A549 (cell line): ENCODE measurements around the gene PTPRN2. TPM values are rescaled to one million over a fixed set of nuclear protein-coding genes. Genes with fewer than 3 reads are reported as not detected.

Source experiments
- ATAC-seq, 2 experiments: fragments of 200-7000 bp in 1 of 2; fragments of >200 bp in 1 of 2; cut with Nextera tagmentation in 1 of 2; cut with Tn5 transposase in 1 of 2; 3 replicates each; pipeline versions ENCODE4 v1.8.0 to v1.9.1; 2018 to 2020; ENCODE audit warnings: mild to moderate bottlenecking in 1 of 2, moderate library complexity in 1 of 2
- CTCF ChIA-PET: fragments of 300-600 bp; sonication (Branson Sonifier 250); formaldehyde crosslinking; extraction: SDS; loops from one replicate; lab custom pipeline; 2021; ENCODE audit warnings: antibody characterized with exemption, inconsistent platforms; lab: Yijun Ruan, JAX
- POLR2A ChIA-PET: fragments of 350-600 bp; formaldehyde crosslinking; extraction: SDS; loops from one replicate; lab custom pipeline; 2021; ENCODE audit warnings: antibody characterized with exemption, inconsistent platforms; lab: Yijun Ruan, JAX
- DNase-seq, 2 experiments: peaks; one replicate each; pipeline versions ENCODE4 v3.0.0 to v3.0.0-alpha.2; 2011 to 2016; ENCODE audit warnings: low read depth in 1 of 2, low spot score in 1 of 2
- FAIRE-seq: peaks from 2 replicates; lab custom pipeline; 2011; peaks lifted over from hg19 to GRCh38; lab: Jason Lieb, UNC
- H3K27ac ChIP-seq, 2 experiments: fragments of >200 bp; sonication (Bioruptor Twin); formaldehyde crosslinking; 3 replicates each; pipeline ENCODE4 v1.5.1; 2016 to 2017
- H3K4me1 ChIP-seq: fragments of >200 bp; sonication (Bioruptor Twin); formaldehyde crosslinking; 3 replicates; pipeline ENCODE4 v1.6.1; 2016
- H3K4me2 ChIP-seq: fragments of >200 bp; sonication (Bioruptor Twin); formaldehyde crosslinking; 3 replicates; pipeline ENCODE4 v1.6.1; 2016
- H3K4me3 ChIP-seq: fragments of >200 bp; sonication (Bioruptor Twin); formaldehyde crosslinking; 3 replicates; pipeline ENCODE4 v1.5.1; 2016
- H3K9me3 ChIP-seq: fragments of >200 bp; sonication (Bioruptor Twin); formaldehyde crosslinking; 3 replicates; pipeline ENCODE4 v1.6.1; 2016
- CBX8 ChIP-seq: fragments of 200-600 bp; sonication (generic); IDR thresholded peaks from 2 replicates; pipeline ENCODE4 v1.6.1; 2016
- CEBPB ChIP-seq, 2 experiments: fragments of >200 bp in 1 of 2; sonication (Bioruptor Twin) in 1 of 2; formaldehyde crosslinking in 1 of 2; IDR thresholded peaks; 2 replicates each; pipeline ENCODE4 v1.6.1; 2012 to 2016
- EHF ChIP-seq: fragments of 250-450 bp; sonication (Bioruptor Pico); IDR thresholded peaks from 2 replicates; pipeline ENCODE4 v1.5.0; 2020; ENCODE audit warnings: mild to moderate bottlenecking
- EP300 ChIP-seq, 2 experiments: fragments of >200 bp; sonication (Bioruptor Twin); formaldehyde crosslinking; IDR thresholded peaks; 2 replicates in 1 of 2; 3 replicates in 1 of 2; pipeline ENCODE4 v1.6.1; 2016 to 2017
- ESRRA ChIP-seq: fragments of 150-350 bp; IDR thresholded peaks from 2 replicates; pipeline ENCODE4 v1.6.1; 2014; ENCODE audit warnings: mild to moderate bottlenecking, low read length, borderline replicate concordance
- FOXS1 ChIP-seq: fragments of 250-450 bp; sonication (Bioruptor Pico); IDR thresholded peaks from 2 replicates; pipeline ENCODE4 v1.5.0; 2020; ENCODE audit warnings: mild to moderate bottlenecking, moderate library complexity
- JUN ChIP-seq, 2 experiments: fragments of >200 bp; sonication (Bioruptor Twin); formaldehyde crosslinking; IDR thresholded peaks; 2 replicates in 1 of 2; 3 replicates in 1 of 2; pipeline ENCODE4 v1.6.1; 2016 to 2017
- JUNB ChIP-seq: fragments of >200 bp; sonication (Bioruptor Twin); formaldehyde crosslinking; IDR thresholded peaks from 2 replicates; pipeline ENCODE4 v1.6.1; 2016
- KDM1A ChIP-seq: fragments of 200-600 bp; sonication (generic); IDR thresholded peaks from 2 replicates; pipeline ENCODE4 v1.6.1; 2016; ENCODE audit warnings: low read depth, mild to moderate bottlenecking
- MAZ ChIP-seq: fragments of 150-350 bp; IDR thresholded peaks from 2 replicates; pipeline ENCODE4 v1.6.1; 2014; ENCODE audit warnings: antibody characterized with exemption, low read depth, low read length, borderline replicate concordance
- MYC ChIP-seq: IDR thresholded peaks from 2 replicates; pipeline ENCODE4 v1.6.1; 2012; ENCODE audit warnings: mild to moderate bottlenecking, inconsistent platforms, low read length, improper control_type of control experiment, borderline replicate concordance
- NFE2L2 ChIP-seq: fragments of 150-350 bp; conservative IDR thresholded peaks from 2 replicates; pipeline ENCODE4 v1.6.1; 2014; ENCODE audit warnings: low read length
- NPAS2 ChIP-seq: fragments of 250-450 bp; sonication (Bioruptor Pico); IDR thresholded peaks from 2 replicates; pipeline ENCODE4 v1.8.0; 2022; ENCODE audit warnings: mild to moderate bottlenecking, moderate library complexity, borderline replicate concordance
- NR3C1 ChIP-seq: fragments of >200 bp; sonication (Bioruptor Twin); formaldehyde crosslinking; IDR thresholded peaks from 3 replicates; pipeline ENCODE4 v1.6.1; 2017
- POLR2A ChIP-seq: IDR thresholded peaks from 2 replicates; pipeline ENCODE4 v1.6.1; 2012; ENCODE audit warnings: mild to moderate bottlenecking, low read length
- POLR2AphosphoS2 ChIP-seq: conservative IDR thresholded peaks from 2 replicates; pipeline ENCODE4 v1.6.1; 2012; ENCODE audit warnings: low read length, improper control_type of control experiment, inconsistent platforms
- RARB ChIP-seq: fragments of 250-450 bp; sonication (Bioruptor Pico); IDR thresholded peaks from 2 replicates; pipeline ENCODE4 v1.8.0; 2021; ENCODE audit warnings: mild to moderate bottlenecking, moderate library complexity
- RCOR1 ChIP-seq: fragments of 150-350 bp; IDR thresholded peaks from 2 replicates; pipeline ENCODE4 v1.6.1; 2014; ENCODE audit warnings: antibody characterized with exemption, low read length, low read depth
- RFX5 ChIP-seq: fragments of 450-650 bp; IDR thresholded peaks from 2 replicates; pipeline ENCODE4 v1.7.1; 2014; ENCODE audit warnings: antibody characterized with exemption, mild to moderate bottlenecking, moderate library complexity
- RNF2 ChIP-seq: fragments of 200-600 bp; sonication (generic); IDR thresholded peaks from 2 replicates; pipeline ENCODE4 v1.6.1; 2016; ENCODE audit warnings: low read depth, mild to moderate bottlenecking, antibody characterized with exemption, moderate library complexity, borderline replicate concordance
- SMC3 ChIP-seq: fragments of >200 bp; sonication (Bioruptor Twin); formaldehyde crosslinking; IDR thresholded peaks from 3 replicates; pipeline ENCODE4 v1.6.1; 2018; ENCODE audit warnings: inconsistent platforms
- TFCP2L1 ChIP-seq: fragments of 250-450 bp; sonication (Bioruptor Pico); IDR thresholded peaks from 2 replicates; pipeline ENCODE4 v1.5.0; 2021; ENCODE audit warnings: mild to moderate bottlenecking
- ZC3H11A ChIP-seq: fragments of 450-650 bp; IDR thresholded peaks from 2 replicates; pipeline ENCODE4 v1.6.1; 2014; ENCODE audit warnings: antibody characterized with exemption, mild to moderate bottlenecking
- ZNF302 ChIP-seq: fragments of 250-450 bp; sonication (Bioruptor Pico); IDR thresholded peaks from 2 replicates; pipeline ENCODE4 v1.9.0; 2021; ENCODE audit warnings: inconsistent platforms, mild to moderate bottlenecking, moderate library complexity
- WGBS: methylation state at CpG from one replicate; pipeline ENCODE4 v1.1.6; 2017; ENCODE audit errors: missing lambda C conversion rate; 5-methylcytosine and 5-hydroxymethylcytosine counted together
- polyA plus RNA-seq, 4 experiments: library from polyadenylated mRNA; depleted of rRNA in 3 of 4; stranded (reverse); fragments of >200 nt; fragmentation: RNase III in 1 of 4; extraction: RNeasy Plus Mini Kit Qiagen cat#74134 plus additional on column Dnase treatment in 1 of 4; gene quantifications; 2 replicates in 3 of 4; 3 replicates in 1 of 4; pipeline ENCODE4 v1.2.3, GENCODE V29; 2011 to 2017
- TF ChIP-seq, protein P1 (sequence below): fragments of 450-650 bp; IDR thresholded peaks from 2 replicates; pipeline ENCODE4 v1.6.1; 2014; ENCODE audit warnings: antibody characterized with exemption
- TF ChIP-seq, protein P2 (sequence below): fragments of 250-450 bp; sonication (Bioruptor Pico); IDR thresholded peaks from 2 replicates; pipeline ENCODE4 v1.5.0; 2021; ENCODE audit warnings: mild to moderate bottlenecking, moderate library complexity, borderline replicate concordance
- TF ChIP-seq, protein P3 (sequence below): fragments of 200-600 bp; sonication (generic); IDR thresholded peaks from 2 replicates; pipeline ENCODE4 v1.6.1; 2016; ENCODE audit warnings: antibody characterized with exemption, mild to moderate bottlenecking, moderate library complexity
- TF ChIP-seq, protein P4 (sequence below): IDR thresholded peaks from 2 replicates; pipeline ENCODE4 v1.6.1; 2012

The PTPRN2 gene
- polyA plus RNA-seq, 2 of the 4 experiments (the other 2 are of a cell fraction), result 0.41 to 1.2 TPM

DNA sequence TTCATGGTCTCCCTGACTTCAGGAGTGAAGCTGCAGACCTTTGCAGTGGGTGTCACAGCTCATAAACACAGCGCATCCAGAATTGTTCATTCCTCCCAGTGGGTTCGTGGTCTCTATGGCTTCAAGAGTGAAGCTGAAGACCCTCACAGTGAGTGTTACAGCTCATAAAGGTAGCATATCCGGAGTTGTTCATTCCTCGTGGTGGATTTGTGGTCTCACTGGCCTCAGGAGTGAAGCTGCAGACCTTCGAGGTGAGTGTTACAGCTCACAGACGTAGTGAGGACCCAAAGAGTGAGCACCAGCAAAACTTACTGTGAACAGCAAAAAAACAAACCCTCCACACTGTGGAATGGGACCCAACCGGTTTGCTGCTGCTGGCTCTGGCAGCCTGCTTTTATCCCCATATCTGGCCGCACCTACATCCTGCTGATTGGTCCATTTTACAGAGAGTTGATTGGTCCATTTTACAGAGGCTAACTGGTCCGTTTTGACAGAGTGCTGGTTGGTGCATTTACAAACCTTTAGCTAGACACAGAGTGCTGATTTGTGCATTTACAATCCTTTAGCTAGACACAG, 308.8 kb downstream of the PTPRN2 start:
- CTCF ChIA-PET, result interaction anchor here (0.6 kb wide), 1 partner anchor 468 kb away, joined by 3 read pairs; no protein-coding TSS in a partner anchor
- no peak for ATAC-seq

DNA sequence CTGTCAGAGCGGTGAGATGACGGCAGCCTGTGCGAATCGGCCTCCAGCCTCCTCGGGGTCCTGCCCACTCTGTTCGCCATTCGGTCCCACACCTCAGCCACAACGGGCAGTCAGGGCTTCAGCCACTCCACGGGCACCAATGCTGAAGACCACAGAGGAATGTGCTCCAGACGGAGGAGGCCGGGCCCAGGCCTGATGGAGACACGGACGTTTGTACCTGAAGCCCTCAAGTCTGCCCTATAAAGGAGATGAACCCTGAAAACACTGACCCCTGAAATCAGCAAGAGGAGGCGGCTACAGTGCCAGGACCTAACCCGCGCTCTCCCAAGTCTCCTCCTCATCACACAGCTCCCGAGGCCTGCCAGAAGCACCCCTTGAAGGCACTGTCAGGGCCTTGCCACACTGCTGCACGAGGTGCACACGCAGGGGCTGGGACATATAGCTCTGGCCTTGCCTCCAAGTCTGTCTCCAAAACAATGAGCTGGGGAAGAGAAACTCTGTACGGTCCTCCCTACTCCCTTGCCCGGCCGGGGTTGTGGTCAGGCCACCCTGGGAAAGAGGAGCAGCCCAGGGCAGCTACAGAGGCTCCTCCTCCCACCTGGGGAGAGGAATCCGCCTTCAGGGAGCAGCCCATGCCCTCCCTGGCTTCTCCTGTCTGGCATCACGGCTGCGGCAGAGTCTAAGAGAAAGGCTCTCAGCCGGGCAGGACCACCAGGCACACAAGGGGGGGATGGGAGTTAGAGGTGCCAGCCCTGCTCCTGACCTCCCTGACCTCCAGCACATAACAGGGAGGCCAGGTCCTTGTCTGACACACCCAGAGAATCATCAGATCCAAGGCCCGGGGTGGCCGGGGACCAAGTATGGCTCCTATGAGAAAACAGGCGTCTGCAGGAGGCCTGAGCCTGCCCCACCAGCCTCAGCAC, 310.1 kb downstream of the PTPRN2 start:
- ATAC-seq (no peak; a peak in 1 of 6 replicates), DNase-seq (no peak), FAIRE-seq (no peak)
- H3K9me3 ChIP-seq, result no peaks in the 10 kb centered on the region
- H3K4me3 ChIP-seq, result no peak overlapping the region
- H3K4me2 ChIP-seq, result no peak overlapping the region
- CTCF ChIA-PET, result no interaction called here
- POLR2A ChIA-PET, result no interaction called here
- H3K4me1 ChIP-seq, result no peaks in the 10 kb centered on the region
- 32% methylated on average over 17 of the region's 29 CpGs for WGBS
- no peak overlapping the region for H3K27ac ChIP-seq
- no peak for TF ChIP-seq POLR2AphosphoS2
- no peak for TF ChIP-seq MYC
- TF ChIP-seq ZNF302 (CRISPR knock-in tag), result no peak
- no peak for TF ChIP-seq SMC3
- TF ChIP-seq POLR2A, result no peak
- no peak for TF ChIP-seq EHF (CRISPR knock-in tag)
- TF ChIP-seq NFE2L2, result no peak
- TF ChIP-seq CEBPB (IDR thresholded peaks at IDR 0.05), result no peak
- TF ChIP-seq FOXS1 (CRISPR knock-in tag), result no peak
- TF ChIP-seq NPAS2 (CRISPR knock-in tag), result no peak
- TF ChIP-seq, protein P1, sequence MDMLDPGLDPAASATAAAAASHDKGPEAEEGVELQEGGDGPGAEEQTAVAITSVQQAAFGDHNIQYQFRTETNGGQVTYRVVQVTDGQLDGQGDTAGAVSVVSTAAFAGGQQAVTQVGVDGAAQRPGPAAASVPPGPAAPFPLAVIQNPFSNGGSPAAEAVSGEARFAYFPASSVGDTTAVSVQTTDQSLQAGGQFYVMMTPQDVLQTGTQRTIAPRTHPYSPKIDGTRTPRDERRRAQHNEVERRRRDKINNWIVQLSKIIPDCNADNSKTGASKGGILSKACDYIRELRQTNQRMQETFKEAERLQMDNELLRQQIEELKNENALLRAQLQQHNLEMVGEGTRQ, result no peak
- no peak for TF ChIP-seq EP300 (IDR thresholded peaks at IDR 0.05)
- no peak for TF ChIP-seq RCOR1
- TF ChIP-seq JUNB, result no peak
- no peak for TF ChIP-seq RARB (CRISPR knock-in tag)
- no peak for TF ChIP-seq NR3C1
- TF ChIP-seq, protein P2, sequence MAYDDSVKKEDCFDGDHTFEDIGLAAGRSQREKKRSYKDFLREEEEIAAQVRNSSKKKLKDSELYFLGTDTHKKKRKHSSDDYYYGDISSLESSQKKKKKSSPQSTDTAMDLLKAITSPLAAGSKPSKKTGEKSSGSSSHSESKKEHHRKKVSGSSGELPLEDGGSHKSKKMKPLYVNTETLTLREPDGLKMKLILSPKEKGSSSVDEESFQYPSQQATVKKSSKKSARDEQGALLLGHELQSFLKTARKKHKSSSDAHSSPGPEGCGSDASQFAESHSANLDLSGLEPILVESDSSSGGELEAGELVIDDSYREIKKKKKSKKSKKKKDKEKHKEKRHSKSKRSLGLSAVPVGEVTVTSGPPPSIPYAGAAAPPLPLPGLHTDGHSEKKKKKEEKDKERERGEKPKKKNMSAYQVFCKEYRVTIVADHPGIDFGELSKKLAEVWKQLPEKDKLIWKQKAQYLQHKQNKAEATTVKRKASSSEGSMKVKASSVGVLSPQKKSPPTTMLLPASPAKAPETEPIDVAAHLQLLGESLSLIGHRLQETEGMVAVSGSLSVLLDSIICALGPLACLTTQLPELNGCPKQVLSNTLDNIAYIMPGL (CRISPR knock-in tag), result no peak
- TF ChIP-seq MAZ, result no peak

More for the DNA sequence above, 308.8 kb downstream of the PTPRN2 start:
- no peaks in the 10 kb centered on the region for H3K9me3 ChIP-seq
- 25% methylated on average over 9 of the region's 9 CpGs for WGBS
- no peaks in the 10 kb centered on the region for H3K4me1 ChIP-seq
- H3K27ac ChIP-seq, result no peak overlapping the region
- POLR2A ChIA-PET, result no interaction called here
- no peak overlapping the region for H3K4me3 ChIP-seq
- FAIRE-seq (no peak), DNase-seq (no peak)
- no peak overlapping the region for H3K4me2 ChIP-seq
- TF ChIP-seq ZC3H11A (no peak), CBX8 (no peak), RFX5 (no peak), POLR2AphosphoS2 (no peak), TFCP2L1 (CRISPR knock-in tag) (no peak), KDM1A (no peak), JUN (IDR thresholded peaks at IDR 0.05) (no peak), ESRRA (no peak), RNF2 (no peak)
- TF ChIP-seq, protein P3, sequence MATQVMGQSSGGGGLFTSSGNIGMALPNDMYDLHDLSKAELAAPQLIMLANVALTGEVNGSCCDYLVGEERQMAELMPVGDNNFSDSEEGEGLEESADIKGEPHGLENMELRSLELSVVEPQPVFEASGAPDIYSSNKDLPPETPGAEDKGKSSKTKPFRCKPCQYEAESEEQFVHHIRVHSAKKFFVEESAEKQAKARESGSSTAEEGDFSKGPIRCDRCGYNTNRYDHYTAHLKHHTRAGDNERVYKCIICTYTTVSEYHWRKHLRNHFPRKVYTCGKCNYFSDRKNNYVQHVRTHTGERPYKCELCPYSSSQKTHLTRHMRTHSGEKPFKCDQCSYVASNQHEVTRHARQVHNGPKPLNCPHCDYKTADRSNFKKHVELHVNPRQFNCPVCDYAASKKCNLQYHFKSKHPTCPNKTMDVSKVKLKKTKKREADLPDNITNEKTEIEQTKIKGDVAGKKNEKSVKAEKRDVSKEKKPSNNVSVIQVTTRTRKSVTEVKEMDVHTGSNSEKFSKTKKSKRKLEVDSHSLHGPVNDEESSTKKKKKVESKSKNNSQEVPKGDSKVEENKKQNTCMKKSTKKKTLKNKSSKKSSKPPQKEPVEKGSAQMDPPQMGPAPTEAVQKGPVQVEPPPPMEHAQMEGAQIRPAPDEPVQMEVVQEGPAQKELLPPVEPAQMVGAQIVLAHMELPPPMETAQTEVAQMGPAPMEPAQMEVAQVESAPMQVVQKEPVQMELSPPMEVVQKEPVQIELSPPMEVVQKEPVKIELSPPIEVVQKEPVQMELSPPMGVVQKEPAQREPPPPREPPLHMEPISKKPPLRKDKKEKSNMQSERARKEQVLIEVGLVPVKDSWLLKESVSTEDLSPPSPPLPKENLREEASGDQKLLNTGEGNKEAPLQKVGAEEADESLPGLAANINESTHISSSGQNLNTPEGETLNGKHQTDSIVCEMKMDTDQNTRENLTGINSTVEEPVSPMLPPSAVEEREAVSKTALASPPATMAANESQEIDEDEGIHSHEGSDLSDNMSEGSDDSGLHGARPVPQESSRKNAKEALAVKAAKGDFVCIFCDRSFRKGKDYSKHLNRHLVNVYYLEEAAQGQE, result no peak
- TF ChIP-seq, protein P4, sequence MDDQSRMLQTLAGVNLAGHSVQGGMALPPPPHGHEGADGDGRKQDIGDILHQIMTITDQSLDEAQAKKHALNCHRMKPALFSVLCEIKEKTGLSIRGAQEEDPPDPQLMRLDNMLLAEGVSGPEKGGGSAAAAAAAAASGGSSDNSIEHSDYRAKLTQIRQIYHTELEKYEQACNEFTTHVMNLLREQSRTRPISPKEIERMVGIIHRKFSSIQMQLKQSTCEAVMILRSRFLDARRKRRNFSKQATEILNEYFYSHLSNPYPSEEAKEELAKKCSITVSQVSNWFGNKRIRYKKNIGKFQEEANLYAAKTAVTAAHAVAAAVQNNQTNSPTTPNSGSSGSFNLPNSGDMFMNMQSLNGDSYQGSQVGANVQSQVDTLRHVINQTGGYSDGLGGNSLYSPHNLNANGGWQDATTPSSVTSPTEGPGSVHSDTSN, result no peak
